Subcutaneous abdominal adipose tissue (tissue), 5 donors: Measurements from ENCODE around the gene B3GAT1.

Experiments
- H3K27ac ChIP-seq: one replicate; pipeline ENCODE4 v1.7.0; 2013; ENCODE audit warnings: low read depth, mild to moderate bottlenecking, inconsistent platforms, low read length, moderate library complexity
- H3K27me3 ChIP-seq, 5 donors: one replicate each; pipeline ENCODE4 v1.7.0; 2013; ENCODE audit warnings: low read length in 5 of 5, inconsistent platforms in 1 of 5; ENCODE audit not compliant: control insufficient read depth in 5 of 5, insufficient read depth in 4 of 5
- H3K36me3 ChIP-seq, 5 donors: one replicate each; pipeline ENCODE4 v1.7.0; 2013; ENCODE audit warnings: low read length in 5 of 5; ENCODE audit not compliant: control insufficient read depth in 5 of 5, insufficient read depth in 5 of 5
- H3K4me1 ChIP-seq, 5 donors: one replicate each; pipeline ENCODE4 v1.7.0; 2013; ENCODE audit warnings: low read length in 5 of 5, mild to moderate bottlenecking in 3 of 5, moderate library complexity in 1 of 5; ENCODE audit not compliant: control insufficient read depth in 5 of 5, insufficient read depth in 5 of 5
- H3K4me3 ChIP-seq, 5 donors: one replicate each; pipeline ENCODE4 v1.7.0; 2013; ENCODE audit warnings: low read length in 5 of 5, low read depth in 1 of 5
- H3K9ac ChIP-seq, 5 donors: one replicate each; pipeline ENCODE4 v1.7.0; 2013; ENCODE audit warnings: low read length in 5 of 5, mild to moderate bottlenecking in 4 of 5, moderate library complexity in 3 of 5
- H3K9me3 ChIP-seq, 5 donors: one replicate each; pipeline ENCODE4 v1.7.0; 2013; ENCODE audit warnings: low read length in 5 of 5; ENCODE audit not compliant: control insufficient read depth in 5 of 5
- donor health status: healthy.
- donor health status: healthy.
- donor health status: healthy.
- donor health status: healthy.
- donor health status: healthy.

B3GAT1 gene

DNA sequence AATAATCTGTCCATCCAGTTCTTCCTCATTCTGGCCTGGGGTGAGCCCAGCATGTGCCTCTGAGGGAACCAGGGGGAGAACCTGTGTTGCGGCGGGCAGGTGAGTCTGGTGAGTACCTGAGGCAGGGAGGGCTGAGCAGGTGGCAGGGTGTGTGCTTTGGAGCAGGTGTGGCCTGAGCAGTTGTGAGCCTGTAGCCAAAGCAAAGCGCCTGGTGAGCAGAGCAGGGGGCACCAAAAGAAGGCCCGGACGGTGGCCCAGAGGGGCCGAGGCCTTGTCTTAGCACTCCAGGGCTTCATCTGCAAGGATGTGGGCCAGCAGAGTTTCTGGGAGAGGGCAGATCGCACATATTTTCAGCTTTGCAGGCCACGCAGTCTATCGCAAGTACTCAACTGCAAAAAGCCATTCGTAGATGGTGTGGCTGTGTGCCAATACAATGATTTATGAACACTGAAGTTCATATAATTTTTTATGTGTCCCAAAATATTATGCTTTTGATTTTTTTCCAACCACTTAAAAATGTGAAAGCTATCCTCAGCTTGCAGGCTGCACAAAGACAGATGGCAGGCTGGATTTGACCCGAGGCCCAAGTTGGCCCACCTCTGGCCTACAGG, 71.6 kb downstream of the B3GAT1 start:
- Histone ChIP-seq H3K36me3 (no peaks in the 10 kb centered on the region), H3K9ac (no peak overlapping the region), H3K4me3 (no peak overlapping the region), H3K27me3 (peaks cover 0 to 9% (median 3%) of the 10 kb centered on the region in 5 donors), H3K9me3 (no peaks in the 10 kb centered on the region), H3K27ac (no peak overlapping the region), H3K4me1 (no peaks in the 10 kb centered on the region)

DNA sequence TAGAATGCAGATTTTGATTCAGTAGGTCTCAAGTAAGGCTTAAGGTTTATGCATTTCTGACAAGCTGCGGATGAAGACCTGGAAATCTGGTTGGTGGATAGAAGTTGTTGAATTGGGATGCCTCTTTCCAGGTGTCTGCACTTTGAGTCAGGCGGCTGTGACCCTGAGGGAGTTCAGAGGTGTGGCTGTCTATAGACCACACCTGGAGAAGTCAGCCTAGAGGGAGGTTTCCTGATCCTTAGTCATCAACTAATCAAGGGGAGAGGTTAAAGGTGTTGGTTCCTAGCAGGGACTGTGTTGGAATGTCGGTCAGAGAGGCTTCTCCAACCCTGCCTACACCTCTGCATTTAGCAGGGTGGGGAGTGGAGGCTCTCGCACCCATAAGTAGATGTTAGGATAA, 72.3 kb downstream of the B3GAT1 start:
- Histone ChIP-seq H3K4me3 (no peak overlapping the region), H3K4me1 (no peaks in the 10 kb centered on the region), H3K27ac (no peak overlapping the region), H3K9me3 (no peaks in the 10 kb centered on the region), H3K9ac (no peak overlapping the region), H3K36me3 (no peaks in the 10 kb centered on the region), H3K27me3 (peaks cover 0 to 9% (median 3%) of the 10 kb centered on the region in 5 donors)

DNA sequence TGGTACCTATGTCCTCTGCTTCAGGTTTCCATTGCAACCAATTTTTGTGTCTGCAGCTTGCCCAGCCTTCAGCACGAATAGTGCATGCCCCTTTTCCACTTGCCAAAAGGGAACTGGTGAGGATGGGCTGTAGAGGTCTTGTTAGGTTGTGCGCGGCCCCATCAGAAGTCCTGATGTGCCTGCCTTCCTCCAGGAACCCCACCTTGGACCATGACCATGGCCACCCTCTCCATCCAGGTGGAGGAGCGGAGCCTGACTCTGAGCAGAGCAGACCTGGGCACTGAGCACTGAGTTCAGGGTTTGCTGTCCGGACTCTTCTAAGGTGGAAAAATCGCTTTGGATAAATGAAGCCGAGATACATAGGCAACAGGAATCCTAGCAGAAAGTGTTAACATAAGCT, 73.4 kb downstream of the B3GAT1 start:
- H3K27me3 ChIP-seq = peaks cover 0 to 12% (median 5%) of the 10 kb centered on the region in 5 donors
- H3K27ac ChIP-seq = no peak overlapping the region
- H3K4me3 ChIP-seq = no peak overlapping the region
- H3K9me3 ChIP-seq = no peaks in the 10 kb centered on the region
- H3K36me3 ChIP-seq = no peaks in the 10 kb centered on the region
- no peaks in the 10 kb centered on the region for H3K4me1 ChIP-seq
- no peak overlapping the region for H3K9ac ChIP-seq

DNA sequence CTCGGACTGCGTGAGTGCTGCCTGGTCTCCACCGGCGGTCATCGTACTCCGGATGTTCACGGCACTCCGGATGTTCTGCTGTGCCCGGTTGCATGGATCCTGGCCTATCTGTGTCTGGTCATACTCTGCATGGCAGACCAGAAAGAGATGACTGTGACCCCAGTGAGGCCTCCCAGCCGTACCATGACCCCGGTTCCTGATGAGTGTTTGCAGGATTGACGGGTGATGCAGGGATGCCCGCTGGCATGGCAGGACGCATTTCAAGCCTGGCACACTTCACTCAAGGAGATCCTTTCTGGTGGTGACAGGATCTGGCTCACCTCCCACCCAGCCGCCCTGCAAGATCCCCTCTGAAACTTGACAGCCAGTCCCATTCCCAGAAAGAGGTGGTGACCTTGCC, 74.0 kb downstream of the B3GAT1 start:
- no peaks in the 10 kb centered on the region for H3K9me3 ChIP-seq

GRCh38 chr11:134337051-134337450, 75.0 kb downstream of the B3GAT1 start:
- Histone ChIP-seq H3K4me1 (peaks cover 0 to 7% (median 6%) of the 10 kb centered on the region in 5 donors), H3K27me3 (peaks cover 0 to 18% (median 7%) of the 10 kb centered on the region in 5 donors), H3K4me3 (no peak overlapping the region), H3K27ac (no peak overlapping the region), H3K9me3 (no peaks in the 10 kb centered on the region), H3K9ac (no peak overlapping the region), H3K36me3 (no peaks in the 10 kb centered on the region)

More for the DNA sequence above, 74.0 kb downstream of the B3GAT1 start:
- H3K36me3 ChIP-seq = no peaks in the 10 kb centered on the region
- no peak overlapping the region for H3K9ac ChIP-seq
- H3K4me3 ChIP-seq = no peak overlapping the region
- H3K27me3 ChIP-seq = peaks cover 0 to 11% (median 8%) of the 10 kb centered on the region in 5 donors
- no peak overlapping the region for H3K27ac ChIP-seq
- H3K4me1 ChIP-seq = no peaks in the 10 kb centered on the region

- H3K9me3 ChIP-seq = no peaks in the 10 kb centered on the region
- no peak overlapping the region for H3K27ac ChIP-seq
- H3K4me3 ChIP-seq = no peak overlapping the region
Observed at GRCh38 chr11:134334796-134335571, 77.1 kb downstream of the B3GAT1 start.

DNA sequence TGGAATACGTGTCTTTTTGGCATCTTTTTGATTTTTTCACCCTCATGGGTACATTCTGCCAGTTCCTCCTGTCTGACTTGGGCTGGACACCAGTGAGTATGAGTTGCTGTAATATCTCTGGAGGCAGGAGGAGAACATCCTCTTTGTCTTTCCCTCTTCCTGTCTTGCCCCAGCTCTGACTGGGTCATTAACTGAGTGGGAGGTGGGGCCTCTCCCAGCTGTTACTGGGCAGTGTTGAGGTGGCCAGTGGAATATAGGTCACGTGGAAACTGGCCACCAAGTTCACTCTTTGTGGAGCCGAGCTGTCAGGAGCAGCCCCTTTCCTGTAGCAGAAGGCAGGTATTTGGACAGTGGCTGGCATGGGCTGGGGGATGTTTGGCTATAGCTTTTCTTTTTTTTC, 78.1 kb downstream of the B3GAT1 start:
- H3K27me3 ChIP-seq = peaks cover 0 to 23% (median 8%) of the 10 kb centered on the region in 5 donors
- no peak overlapping the region for H3K4me3 ChIP-seq
- H3K9me3 ChIP-seq = no peaks in the 10 kb centered on the region
- no peaks in the 10 kb centered on the region for H3K36me3 ChIP-seq
- H3K9ac ChIP-seq = no peak overlapping the region
- H3K27ac ChIP-seq = no peak overlapping the region
- H3K4me1 ChIP-seq = peaks cover 0 to 20% (median 17%) of the 10 kb centered on the region in 5 donors

More at GRCh38 chr11:134334796-134335571, 77.1 kb downstream of the B3GAT1 start:
- Histone ChIP-seq H3K27me3 (peaks cover 0 to 23% (median 8%) of the 10 kb centered on the region in 5 donors), H3K36me3 (no peaks in the 10 kb centered on the region), H3K4me1 (peaks cover 0 to 20% (median 17%) of the 10 kb centered on the region in 5 donors), H3K9ac (no peak overlapping the region)

- H3K9ac ChIP-seq = no peak overlapping the region
- H3K9me3 ChIP-seq = no peaks in the 10 kb centered on the region
- H3K4me1 ChIP-seq = peaks cover 0 to 20% (median 17%) of the 10 kb centered on the region in 5 donors
- no peak overlapping the region for H3K4me3 ChIP-seq
- no peaks in the 10 kb centered on the region for H3K36me3 ChIP-seq
- H3K27me3 ChIP-seq = peaks cover 0 to 23% (median 8%) of the 10 kb centered on the region in 5 donors
- no peak overlapping the region for H3K27ac ChIP-seq
Observed at GRCh38 chr11:134333312-134333711, 78.7 kb downstream of the B3GAT1 start.

DNA sequence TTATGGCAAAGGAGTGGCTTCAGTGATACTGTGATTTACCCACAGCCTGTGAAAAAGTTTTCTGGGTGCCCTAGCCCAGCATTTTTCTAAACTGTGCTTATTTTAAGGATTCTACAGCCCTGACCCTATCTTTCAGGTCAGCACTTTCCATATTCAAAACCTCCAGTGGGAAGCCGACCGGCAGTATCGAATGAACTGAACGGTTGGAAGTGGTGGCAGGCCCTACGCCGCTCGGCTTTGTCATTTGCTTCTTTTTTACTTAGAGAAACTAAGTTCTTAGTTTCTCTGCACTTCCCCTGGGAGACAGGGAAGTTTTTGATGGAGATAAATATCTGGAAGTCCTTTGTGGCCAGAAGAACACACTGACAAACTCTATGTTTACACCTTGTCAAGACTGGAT, 79.3 kb downstream of the B3GAT1 start:
- Histone ChIP-seq H3K9ac (no peak overlapping the region), H3K4me3 (peak overlapping the region in 1 of 5 donors; percentile 67)

GRCh38 chr11:134332189-134332631, 79.8 kb downstream of the B3GAT1 start:
- Histone ChIP-seq H3K9me3 (no peaks in the 10 kb centered on the region), H3K4me3 (peak overlapping the region in 4 of 5 donors; percentile 59 to 67 (median 60)), H3K9ac (no peak overlapping the region), H3K4me1 (peaks cover 0 to 20% (median 17%) of the 10 kb centered on the region in 5 donors), H3K36me3 (no peaks in the 10 kb centered on the region), H3K27ac (no peak overlapping the region), H3K27me3 (peaks cover 0 to 28% (median 8%) of the 10 kb centered on the region in 5 donors)

More for the DNA sequence above, 79.3 kb downstream of the B3GAT1 start:
- Histone ChIP-seq H3K4me1 (peaks cover 0 to 20% (median 17%) of the 10 kb centered on the region in 5 donors), H3K27ac (no peak overlapping the region), H3K9me3 (no peaks in the 10 kb centered on the region), H3K27me3 (peaks cover 0 to 23% (median 8%) of the 10 kb centered on the region in 5 donors), H3K36me3 (no peaks in the 10 kb centered on the region)
